Fibroblast of mammary gland (primary cell): ENCODE measurements around the gene SMTNL1.
"Not testable (repeated sequence)": the region's sequence is repeated elsewhere in the genome, so short reads cannot be mapped to it uniquely, and the experiment has no call there.

Experiments
- DNase-seq: peaks from one replicate; pipeline ENCODE4 v3.0.0-alpha.2; 2010; ENCODE audit warnings: low read depth
- H3K4me3 ChIP-seq: 2 replicates; pipeline ENCODE4 v1.5.1; 2011; ENCODE audit warnings: low read depth, mild to moderate bottlenecking, low read length, moderate library complexity; ENCODE audit not compliant: control insufficient read depth
- TF ChIP-seq, protein P1 (sequence below): conservative IDR thresholded peaks from 2 replicates; pipeline ENCODE4 v1.5.1; 2011; ENCODE audit warnings: low read depth, low read length, inconsistent platforms; ENCODE audit not compliant: control insufficient read depth, insufficient read depth

The SMTNL1 gene

DNA sequence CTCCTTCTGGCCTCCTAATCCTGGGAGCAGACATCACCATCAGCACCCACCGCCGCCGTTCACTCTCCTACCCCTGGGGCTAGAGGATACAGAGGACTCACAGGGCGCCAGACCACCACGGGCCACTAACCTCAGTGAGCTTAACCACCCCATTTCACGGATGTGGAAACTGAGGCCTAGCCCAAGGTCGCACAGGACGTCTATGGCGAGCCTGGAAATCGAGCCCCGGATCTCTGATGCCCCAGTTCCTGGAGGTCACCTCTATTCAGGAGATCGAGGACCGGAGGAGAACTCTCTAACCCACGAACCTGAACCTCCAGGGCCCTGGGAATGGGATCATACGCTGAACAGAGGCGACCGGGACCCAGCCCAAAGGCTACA lies 7.2 kb upstream of the SMTNL1 start:
- H3K4me3 ChIP-seq, result peak overlapping the region; percentile 98
- no peak for DNase-seq
- TF ChIP-seq, protein P1, sequence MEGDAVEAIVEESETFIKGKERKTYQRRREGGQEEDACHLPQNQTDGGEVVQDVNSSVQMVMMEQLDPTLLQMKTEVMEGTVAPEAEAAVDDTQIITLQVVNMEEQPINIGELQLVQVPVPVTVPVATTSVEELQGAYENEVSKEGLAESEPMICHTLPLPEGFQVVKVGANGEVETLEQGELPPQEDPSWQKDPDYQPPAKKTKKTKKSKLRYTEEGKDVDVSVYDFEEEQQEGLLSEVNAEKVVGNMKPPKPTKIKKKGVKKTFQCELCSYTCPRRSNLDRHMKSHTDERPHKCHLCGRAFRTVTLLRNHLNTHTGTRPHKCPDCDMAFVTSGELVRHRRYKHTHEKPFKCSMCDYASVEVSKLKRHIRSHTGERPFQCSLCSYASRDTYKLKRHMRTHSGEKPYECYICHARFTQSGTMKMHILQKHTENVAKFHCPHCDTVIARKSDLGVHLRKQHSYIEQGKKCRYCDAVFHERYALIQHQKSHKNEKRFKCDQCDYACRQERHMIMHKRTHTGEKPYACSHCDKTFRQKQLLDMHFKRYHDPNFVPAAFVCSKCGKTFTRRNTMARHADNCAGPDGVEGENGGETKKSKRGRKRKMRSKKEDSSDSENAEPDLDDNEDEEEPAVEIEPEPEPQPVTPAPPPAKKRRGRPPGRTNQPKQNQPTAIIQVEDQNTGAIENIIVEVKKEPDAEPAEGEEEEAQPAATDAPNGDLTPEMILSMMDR, result no peak

DNA sequence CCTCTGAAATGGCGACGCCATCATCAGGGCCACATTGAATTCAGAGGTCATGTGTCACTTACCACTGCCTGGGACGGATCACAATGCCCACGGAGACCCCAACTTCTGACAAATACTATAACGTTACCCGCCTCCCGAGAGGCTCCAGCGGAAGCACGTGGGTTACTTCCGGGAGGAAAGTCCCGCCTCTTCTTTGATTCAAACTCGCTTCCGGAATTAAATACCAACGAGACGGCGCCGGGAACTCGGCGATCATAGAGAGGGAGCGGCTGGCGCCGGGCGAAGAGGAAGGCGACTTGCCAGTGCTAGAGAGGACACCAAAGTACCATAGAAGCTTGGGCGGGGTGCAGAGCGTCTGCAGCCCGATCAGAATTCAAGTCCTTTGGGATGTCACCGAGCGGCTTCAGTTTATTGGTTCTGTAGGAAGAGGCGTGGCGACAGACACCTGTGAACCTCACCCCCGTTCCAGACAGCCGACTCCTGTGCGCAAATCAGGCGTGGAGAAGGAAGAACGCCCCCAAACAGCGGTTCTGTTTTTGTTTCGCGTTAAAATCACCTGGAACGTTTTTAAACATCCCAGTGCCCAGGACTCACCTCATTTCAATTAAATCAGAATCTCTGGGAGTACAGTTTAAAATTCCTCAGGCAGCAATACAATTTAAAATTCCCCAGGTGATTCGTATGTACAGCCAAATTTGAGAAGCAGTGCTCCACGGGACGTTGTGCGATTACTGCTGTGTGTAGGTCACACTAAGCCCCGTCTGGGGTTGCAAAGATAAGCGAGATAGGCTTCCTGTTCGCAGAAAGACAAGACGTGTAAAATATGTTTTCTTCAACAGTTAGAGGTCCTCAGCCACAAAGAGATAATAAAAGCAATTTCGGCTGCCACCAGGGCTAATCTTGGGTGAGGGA lies 6.5 kb upstream of the SMTNL1 start, which contains the start of gene TIMM10:
TSS of gene TIMM10 (minus strand) at position 159 of the 912 bp plus-strand sequence. CDS start 565 bp downstream, outside the sequence.
- TF ChIP-seq, protein P1, result no peak
- DNase-seq, result peak; percentile 93

DNA sequence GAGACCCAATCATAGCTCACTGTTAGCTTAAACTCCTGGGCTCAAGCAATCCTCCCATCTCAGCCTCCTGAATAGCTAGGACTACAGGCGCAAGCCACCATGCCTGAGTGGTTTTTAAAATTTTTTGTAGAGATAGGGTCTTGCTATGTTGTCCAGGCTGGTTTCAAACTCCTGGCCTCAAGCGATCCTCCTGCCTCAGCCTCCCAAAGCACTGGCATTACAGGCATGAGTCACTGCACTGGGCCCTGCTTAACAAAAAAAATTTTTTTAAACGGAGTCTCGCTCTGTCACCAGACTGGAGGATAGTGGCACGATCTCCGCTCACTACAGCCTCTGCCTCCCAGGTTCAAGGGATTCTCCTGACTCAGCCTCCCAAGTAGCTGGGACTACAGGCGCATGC lies 2.9 kb upstream of the SMTNL1 start:
- DNase-seq, H3K4me3 ChIP-seq: not testable (repeated sequence)

More for the DNA sequence above, 6.5 kb upstream of the SMTNL1 start, which contains the start of gene TIMM10:
- H3K4me3 ChIP-seq, result peak within 1 kb of the TSS; percentile 98

DNA sequence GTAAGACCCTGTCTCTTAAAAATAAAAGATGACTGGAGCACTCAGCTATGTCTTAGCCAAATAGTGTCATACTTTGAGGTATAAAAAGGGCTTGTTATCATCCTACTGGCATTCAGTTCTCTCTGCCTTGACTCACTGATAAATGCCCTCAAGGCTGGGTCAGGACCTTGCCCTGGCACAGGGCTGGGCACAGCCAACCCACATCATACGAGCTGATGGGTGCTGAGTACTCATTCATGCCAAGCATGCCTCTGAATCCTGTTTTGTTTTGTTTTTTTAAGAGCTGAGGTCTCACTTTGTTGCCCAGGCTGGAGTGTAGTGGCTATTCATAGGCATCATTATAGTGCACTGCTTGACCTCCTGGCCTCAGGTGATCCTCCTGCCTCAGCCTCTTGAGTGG lies 1.9 kb downstream of the SMTNL1 start:
- H3K4me3 ChIP-seq, result no peak overlapping the region
- TF ChIP-seq, protein P1, result no peak
- no peak for DNase-seq

DNA sequence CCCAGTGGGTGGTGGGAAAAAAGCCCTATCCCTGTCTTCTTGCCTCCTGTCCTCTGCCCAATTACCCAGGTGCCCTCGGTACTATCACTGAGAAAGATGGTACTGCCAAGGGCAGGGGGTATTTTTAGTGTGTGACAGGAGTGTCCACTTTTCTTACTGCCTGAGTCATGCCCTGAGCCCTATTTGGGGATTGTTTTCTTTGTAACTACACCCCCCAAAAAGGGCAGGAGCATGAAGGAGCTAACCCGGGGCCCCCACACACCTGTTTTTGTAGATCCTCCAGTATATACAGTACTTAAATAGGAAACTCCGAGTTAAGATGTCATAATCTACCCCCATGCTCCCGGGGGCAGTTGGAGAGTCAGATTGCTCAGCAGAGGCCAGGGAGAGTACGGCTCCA lies 3.8 kb downstream of the SMTNL1 start:
- TF ChIP-seq, protein P1, result no peak
- H3K4me3 ChIP-seq, result no peak overlapping the region
- DNase-seq, result no peak

DNA sequence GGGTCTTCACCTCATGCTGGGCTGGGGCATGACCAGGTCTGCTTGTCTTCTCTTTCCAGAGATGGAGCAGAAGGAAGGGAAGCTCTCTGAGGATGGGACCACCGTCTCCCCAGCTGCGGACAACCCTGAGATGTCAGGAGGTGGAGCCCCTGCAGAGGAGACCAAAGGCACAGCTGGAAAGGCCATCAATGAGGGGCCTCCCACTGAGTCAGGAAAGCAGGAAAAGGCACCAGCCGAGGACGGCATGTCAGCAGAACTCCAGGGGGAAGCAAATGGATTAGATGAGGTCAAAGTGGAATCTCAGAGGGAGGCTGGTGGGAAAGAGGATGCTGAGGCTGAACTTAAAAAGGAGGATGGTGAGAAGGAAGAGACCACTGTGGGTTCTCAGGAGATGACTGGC lies 5.2 kb downstream of the SMTNL1 start:
- TF ChIP-seq, protein P1, result no peak
- no peak overlapping the region for H3K4me3 ChIP-seq
- DNase-seq, result no peak

DNA sequence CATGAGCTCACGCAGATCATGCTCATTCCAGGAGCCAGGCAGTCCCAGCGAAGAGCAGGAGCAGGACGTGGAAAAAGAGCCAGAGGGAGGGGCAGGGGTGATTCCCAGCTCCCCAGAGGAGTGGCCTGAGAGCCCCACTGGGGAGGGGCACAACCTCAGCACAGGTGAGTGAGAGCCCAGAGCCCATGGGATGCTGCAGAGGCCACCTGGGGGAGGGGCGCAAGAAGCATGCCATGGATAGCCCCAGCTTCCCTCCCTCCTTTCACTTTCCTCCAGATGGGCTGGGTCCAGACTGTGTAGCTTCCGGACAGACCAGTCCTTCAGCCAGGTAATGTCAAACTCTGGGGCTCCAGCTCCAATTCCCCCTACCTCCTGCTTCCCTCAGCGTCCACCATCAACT lies 6.2 kb downstream of the SMTNL1 start:
- no peak overlapping the region for H3K4me3 ChIP-seq
- DNase-seq, result no peak
- TF ChIP-seq, protein P1, result no peak
